K562 treated with DMSO at 1 percent for 48 hours (cell line): ENCODE results near the gene MCM10. TPM values are rescaled to one million over a fixed set of nuclear protein-coding genes. Genes with fewer than 3 reads are reported as not detected.

Source experiments
- total RNA-seq: library from RNA; unstranded; fragments of 300-600 nt; gene quantifications from 2 replicates; pipeline ENCODE4 v1.2.3, GENCODE V29; 2022; ENCODE audit warnings: low replicate concordance; ENCODE audit errors: extremely low read depth

MCM10 gene
- not detected in 2 replicates for total RNA-seq

DNA sequence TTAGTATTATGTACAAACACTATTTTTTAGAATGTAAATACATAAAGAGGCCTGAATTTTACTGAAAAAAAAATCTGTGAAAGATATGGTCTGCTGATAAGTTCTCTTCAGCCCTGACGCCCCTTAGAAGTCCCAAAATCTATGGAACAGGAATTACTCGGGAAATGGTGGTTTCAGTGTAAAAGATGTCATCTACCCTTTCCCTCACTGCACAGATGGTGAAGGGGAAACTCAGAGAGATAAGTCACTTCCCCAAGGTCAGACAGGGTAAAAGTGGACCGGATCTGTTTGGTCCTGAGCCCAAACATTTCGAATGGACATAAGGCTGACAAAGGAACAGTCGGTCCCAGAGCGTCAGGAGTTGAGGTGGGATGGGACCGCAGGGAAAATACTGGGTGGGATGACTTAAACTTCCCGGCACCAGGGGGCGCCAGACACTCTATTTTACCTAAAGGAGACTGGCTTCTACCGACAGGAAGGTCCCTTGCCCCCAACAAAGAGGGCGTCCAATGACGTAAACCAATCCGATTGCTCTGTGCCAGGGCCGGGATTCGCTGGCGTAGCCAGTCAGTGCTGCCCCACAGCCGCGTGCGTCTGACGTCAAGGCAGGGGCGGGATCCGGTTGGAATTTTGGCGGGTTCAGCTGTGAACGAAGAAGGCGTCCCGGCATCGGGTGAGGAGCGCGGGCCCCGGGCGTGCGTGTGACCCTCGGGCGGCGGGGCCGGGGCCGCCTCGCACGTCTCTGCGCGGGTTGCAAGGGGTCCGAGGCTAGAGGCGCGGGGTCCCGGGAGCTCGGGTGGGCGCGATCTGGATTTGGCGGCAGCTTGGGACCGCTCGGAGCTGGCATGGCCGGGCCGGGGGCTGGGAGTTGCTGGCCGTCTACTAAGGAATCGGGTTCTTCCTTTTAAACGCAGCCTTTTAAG lies at the start of gene MCM10:
TSS of gene MCM10 (plus strand) at position 625 of the 923 bp plus-strand sequence. CDS start 2,645 bp downstream, outside the sequence.

GRCh38 chr10:13234172-13234571 lies 72.8 kb downstream of the MCM10 start, which contains the start of gene UCMA:
Gene UCMA (minus strand): TSS chr10:13234374. CDS start chr10:13234258, 116 bp downstream.

Other genes starting within 250 kb of the MCM10 start
- gene CCDC3, start 159.8 kb upstream of the MCM10 start, total RNA-seq, result not detected in 2 replicates
- gene OPTN, start 61.4 kb upstream of the MCM10 start, total RNA-seq, result not detected in 2 replicates
- gene UCMA, start 72.8 kb downstream of the MCM10 start, total RNA-seq, result not detected in 2 replicates
- not detected in 2 replicates for gene PHYH, start 138.5 kb downstream of the MCM10 start, total RNA-seq
- not detected in 2 replicates for gene SEPHS1, start 186.7 kb downstream of the MCM10 start, total RNA-seq